PC-3 (cell line): ENCODE results near the gene SLC12A3. TPM values are rescaled to one million over a fixed set of nuclear protein-coding genes. Genes with fewer than 3 reads are reported as not detected.

Source experiments
- ATAC-seq: fragments of 200-7000 bp; cut with Tn5 transposase; 2 replicates; pipeline ENCODE4 v1.9.1; 2020; ENCODE audit warnings: mild to moderate bottlenecking, moderate library complexity
- BruUV-seq: library from RNA; stranded (reverse); fragments of 400-500 nt; replicated peaks from 2 replicates; lab custom pipeline; 2021; lab: Mats Ljungman, UMichigan
- CTCF ChIA-PET: fragments of 300-600 bp; sonication (Branson Sonifier 250); formaldehyde crosslinking; loops from one replicate; lab custom pipeline; 2022; ENCODE audit warnings: antibody characterized with exemption; lab: Charles Lee
- POLR2A ChIA-PET: fragments of 300-600 bp; sonication (Branson Sonifier 250); formaldehyde crosslinking; loops from one replicate; lab custom pipeline; 2022; ENCODE audit warnings: antibody characterized with exemption; ENCODE audit not compliant: unreplicated experiment; lab: Charles Lee
- DNase-seq: peaks from one replicate; pipeline ENCODE4 v3.0.0-alpha.2; 2015
- H2AFZ ChIP-seq: fragments of 300-600 bp; sonication (generic); 2 replicates; pipeline ENCODE4 v1.6.0; 2016; ENCODE audit warnings: antibody characterized with exemption, low read length
- H3F3A ChIP-seq: fragments of 300-600 bp; sonication (generic); one replicate; pipeline ENCODE4 v1.6.0; 2017; ENCODE audit warnings: antibody characterized with exemption, low read length, control low read depth, mild to moderate bottlenecking; ENCODE audit not compliant: unreplicated experiment
- H3K27ac ChIP-seq: fragments of 300-600 bp; sonication (generic); 2 replicates; pipeline ENCODE4 v1.5.1; 2016; ENCODE audit warnings: mild to moderate bottlenecking, low read length
- H3K27me3 ChIP-seq: fragments of 300-600 bp; sonication (generic); 2 replicates; pipeline ENCODE4 v1.6.1; 2016; ENCODE audit warnings: low read length, mixed read lengths
- H3K36me3 ChIP-seq: fragments of 300-600 bp; sonication (generic); 2 replicates; pipeline ENCODE4 v1.6.1; 2016; ENCODE audit warnings: low read depth, mixed run types, low read length, mixed read lengths
- H3K4me1 ChIP-seq: fragments of 300-600 bp; sonication (generic); 2 replicates; pipeline ENCODE4 v1.5.1; 2016; ENCODE audit warnings: low read length; ENCODE audit not compliant: insufficient read depth
- H3K4me2 ChIP-seq: fragments of 300-600 bp; sonication (generic); 2 replicates; pipeline ENCODE4 v1.6.0; 2016; ENCODE audit warnings: low read length
- H3K4me3 ChIP-seq: fragments of 300-600 bp; sonication (generic); 2 replicates; pipeline ENCODE4 v1.5.1; 2016; ENCODE audit warnings: mild to moderate bottlenecking, low read length, mixed read lengths
- H3K79me2 ChIP-seq: fragments of 300-600 bp; sonication (generic); 2 replicates; pipeline ENCODE4 v1.6.1; 2017; ENCODE audit warnings: low read length, mixed read lengths
- H3K9ac ChIP-seq: fragments of 300-600 bp; sonication (generic); 2 replicates; pipeline ENCODE4 v1.6.0; 2016; ENCODE audit warnings: mild to moderate bottlenecking, low read length
- H3K9me2 ChIP-seq: fragments of 300-600 bp; sonication (generic); replicated peaks from 2 replicates; pipeline ENCODE4 v1.6.1; 2016; ENCODE audit warnings: mixed run types, low read length, mixed read lengths
- H3K9me3 ChIP-seq: fragments of 300-600 bp; sonication (generic); 2 replicates; pipeline ENCODE4 v1.6.1; 2016; ENCODE audit warnings: low read length, mixed read lengths
- H4K20me1 ChIP-seq: fragments of 300-600 bp; sonication (generic); 2 replicates; pipeline ENCODE4 v1.6.1; 2016; ENCODE audit warnings: low read length, mixed read lengths
- CTCF ChIP-seq: fragments of 300-600 bp; sonication (generic); conservative IDR thresholded peaks from 2 replicates; pipeline ENCODE4 v1.5.1; 2017; ENCODE audit warnings: antibody characterized with exemption, low read depth, mild to moderate bottlenecking, low read length
- EZH2 ChIP-seq: fragments of 300-600 bp; sonication (generic); IDR thresholded peaks from one replicate; pipeline ENCODE4 v1.6.1; 2017; ENCODE audit warnings: antibody characterized with exemption, mild to moderate bottlenecking, low read length; ENCODE audit not compliant: unreplicated experiment
- EZH2phosphoT487 ChIP-seq: fragments of 300-600 bp; sonication (generic); IDR thresholded peaks from 2 replicates; pipeline ENCODE4 v1.6.1; 2018; ENCODE audit warnings: mild to moderate bottlenecking, antibody characterized with exemption, low read length, borderline replicate concordance
- intact Hi-C: fragments of 100-400 bp; cut with micrococcal nuclease; formaldehyde crosslinking; loops from 2 replicates; pipeline ENCODE4 v1.9.0; 2023
- total RNA-seq: library from RNA; depleted of rRNA; stranded (reverse); fragments of >200 nt; gene quantifications from 2 replicates; pipeline ENCODE4 v1.2.3, GENCODE V29; 2014

SLC12A3 gene
- total RNA-seq, 1 experiment from 2014 or later: not detected

GRCh38 chr16:56855946-56856345 is 9.1 kb upstream of the SLC12A3 start:
- Histone ChIP-seq H3K4me1 (peaks cover 2% of the 10 kb centered on the region; the same call in 1 of the 2 replicates), H3K27ac (no peak overlapping the region), H3K4me3 (no peak overlapping the region), H3K9me3 (no peaks in the 10 kb centered on the region), H4K20me1 (no peaks in the 10 kb centered on the region), H2AFZ (no peak overlapping the region), H3K4me2 (no peak overlapping the region), H3K9me2 (no peaks in the 10 kb centered on the region), H3K27me3 (no peaks in the 10 kb centered on the region), H3K9ac (no peak overlapping the region), H3K79me2 (no peaks in the 10 kb centered on the region), H3F3A (no peaks in the 10 kb centered on the region), H3K36me3 (no peaks in the 10 kb centered on the region)
- TF ChIP-seq CTCF (no peak), EZH2 (no peak), EZH2phosphoT487 (no peak)
- DNase-seq (no peak), ATAC-seq (no peak)
- no TSS peak for BruUV-seq
- ChIA-PET CTCF (no interaction called here), POLR2A (no interaction called here)
- intact Hi-C loops: no loop called here

GRCh38 chr16:56856876-56857447 is 8.0 kb upstream of the SLC12A3 start:
- ChIA-PET POLR2A (no interaction called here), CTCF (no interaction called here)
- Histone ChIP-seq H2AFZ (no peak overlapping the region), H3K36me3 (no peaks in the 10 kb centered on the region), H3K27me3 (no peaks in the 10 kb centered on the region), H3K79me2 (no peaks in the 10 kb centered on the region), H3K4me3 (no peak overlapping the region), H3K9me2 (no peaks in the 10 kb centered on the region), H3K4me2 (no peak overlapping the region), H3F3A (no peaks in the 10 kb centered on the region), H3K9me3 (no peaks in the 10 kb centered on the region), H3K27ac (no peak overlapping the region), H3K4me1 (no peaks in the 10 kb centered on the region), H4K20me1 (no peaks in the 10 kb centered on the region), H3K9ac (no peak overlapping the region)
- ATAC-seq (no peak), DNase-seq (no peak)
- BruUV-seq: no TSS peak
- no peak for TF ChIP-seq CTCF
- no peak for TF ChIP-seq EZH2phosphoT487
- TF ChIP-seq EZH2: no peak
- intact Hi-C loops: no loop called here

GRCh38 chr16:56858374-56858773 is 6.6 kb upstream of the SLC12A3 start:
- BruUV-seq: no TSS peak
- Histone ChIP-seq H4K20me1 (no peaks in the 10 kb centered on the region), H3K4me3 (no peak overlapping the region), H3K4me1 (no peaks in the 10 kb centered on the region), H3K27me3 (no peaks in the 10 kb centered on the region), H3K9me3 (no peaks in the 10 kb centered on the region), H3F3A (no peaks in the 10 kb centered on the region), H3K4me2 (no peak overlapping the region), H3K79me2 (no peaks in the 10 kb centered on the region), H3K9me2 (no peaks in the 10 kb centered on the region), H3K27ac (no peak overlapping the region), H3K36me3 (no peaks in the 10 kb centered on the region), H3K9ac (no peak overlapping the region), H2AFZ (no peak overlapping the region)
- DNase-seq: no peak
- ChIA-PET POLR2A (no interaction called here), CTCF (no interaction called here)
- no peak for ATAC-seq
- intact Hi-C loops: no loop called here
- no peak for TF ChIP-seq EZH2phosphoT487
- TF ChIP-seq CTCF: no peak
- no peak for TF ChIP-seq EZH2
